ENCODE measurements around the gene FAF2. TPM values are rescaled to one million over a fixed set of nuclear protein-coding genes. Genes with fewer than 3 reads are reported as not detected.

FAF2 gene
- total RNA-seq, 3 donors from 2014 or later, result 33.1 to 36.1 (median 33.4) TPM

GRCh38 chr5:176424181-176424580, 24.0 kb upstream of the FAF2 start:
- ATAC-seq, result peak; percentile 57
- Histone ChIP-seq H3K4me1 (ENCODE audit: low read depth) (peaks cover 5% of the 10 kb centered on the region), H3K9me3 (no peaks in the 10 kb centered on the region), H3K4me3 (no peak overlapping the region), H3K36me3 (ENCODE audit: low read depth) (no peaks in the 10 kb centered on the region)
- TF ChIP-seq, protein P1, sequence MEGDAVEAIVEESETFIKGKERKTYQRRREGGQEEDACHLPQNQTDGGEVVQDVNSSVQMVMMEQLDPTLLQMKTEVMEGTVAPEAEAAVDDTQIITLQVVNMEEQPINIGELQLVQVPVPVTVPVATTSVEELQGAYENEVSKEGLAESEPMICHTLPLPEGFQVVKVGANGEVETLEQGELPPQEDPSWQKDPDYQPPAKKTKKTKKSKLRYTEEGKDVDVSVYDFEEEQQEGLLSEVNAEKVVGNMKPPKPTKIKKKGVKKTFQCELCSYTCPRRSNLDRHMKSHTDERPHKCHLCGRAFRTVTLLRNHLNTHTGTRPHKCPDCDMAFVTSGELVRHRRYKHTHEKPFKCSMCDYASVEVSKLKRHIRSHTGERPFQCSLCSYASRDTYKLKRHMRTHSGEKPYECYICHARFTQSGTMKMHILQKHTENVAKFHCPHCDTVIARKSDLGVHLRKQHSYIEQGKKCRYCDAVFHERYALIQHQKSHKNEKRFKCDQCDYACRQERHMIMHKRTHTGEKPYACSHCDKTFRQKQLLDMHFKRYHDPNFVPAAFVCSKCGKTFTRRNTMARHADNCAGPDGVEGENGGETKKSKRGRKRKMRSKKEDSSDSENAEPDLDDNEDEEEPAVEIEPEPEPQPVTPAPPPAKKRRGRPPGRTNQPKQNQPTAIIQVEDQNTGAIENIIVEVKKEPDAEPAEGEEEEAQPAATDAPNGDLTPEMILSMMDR (IDR thresholded peaks at IDR 0.05), result no peak
- no peak for DNase-seq
- intact Hi-C loops (cut with DNase I, micrococcal nuclease), result no loop called here

GRCh38 chr5:176425138-176425537, 23.0 kb upstream of the FAF2 start:
- Histone ChIP-seq H3K4me3 (no peak overlapping the region), H3K4me1 (ENCODE audit: low read depth) (peaks cover 5% of the 10 kb centered on the region), H3K36me3 (ENCODE audit: low read depth) (no peaks in the 10 kb centered on the region), H3K9me3 (no peaks in the 10 kb centered on the region)
- TF ChIP-seq, protein P1 (IDR thresholded peaks at IDR 0.05), result no peak
- DNase-seq (no peak), ATAC-seq (peak; percentile 78)
- intact Hi-C loops (cut with DNase I, micrococcal nuclease), result no loop called here

GRCh38 chr5:176425791-176426190, 22.4 kb upstream of the FAF2 start:
- DNase-seq (no peak), ATAC-seq (no peak)
- H3K4me3 ChIP-seq, result no peak overlapping the region
- intact Hi-C loops (cut with DNase I, micrococcal nuclease), result no loop called here
- no peaks in the 10 kb centered on the region for H3K36me3 ChIP-seq (ENCODE audit: low read depth)
- no peaks in the 10 kb centered on the region for H3K9me3 ChIP-seq
- TF ChIP-seq, protein P1 (IDR thresholded peaks at IDR 0.05), result no peak
- H3K4me1 ChIP-seq (ENCODE audit: low read depth), result peaks cover 5% of the 10 kb centered on the region

GRCh38 chr5:176426876-176427275, 21.3 kb upstream of the FAF2 start:
- TF ChIP-seq, protein P1 (IDR thresholded peaks at IDR 0.05), result no peak

GRCh38 chr5:176427971-176428370, 20.2 kb upstream of the FAF2 start:
- peak; percentile 80 for ATAC-seq
- Histone ChIP-seq H3K4me3 (no peak overlapping the region), H3K9me3 (no peaks in the 10 kb centered on the region), H3K36me3 (ENCODE audit: low read depth) (no peaks in the 10 kb centered on the region), H3K4me1 (ENCODE audit: low read depth) (peaks cover 5% of the 10 kb centered on the region)
- peak in 1 of 3 donors; percentile 41 for DNase-seq
- TF ChIP-seq, protein P1 (IDR thresholded peaks at IDR 0.05), result no peak
- intact Hi-C loops (cut with DNase I, micrococcal nuclease), result no loop called here

More at GRCh38 chr5:176426876-176427275, 21.3 kb upstream of the FAF2 start:
- peaks cover 5% of the 10 kb centered on the region for H3K4me1 ChIP-seq (ENCODE audit: low read depth)
- H3K9me3 ChIP-seq, result no peaks in the 10 kb centered on the region
- intact Hi-C loops (cut with DNase I, micrococcal nuclease), result no loop called here
- ATAC-seq (no peak), DNase-seq (no peak)
- H3K36me3 ChIP-seq (ENCODE audit: low read depth), result no peaks in the 10 kb centered on the region
- H3K4me3 ChIP-seq, result no peak overlapping the region

- DNase-seq (no peak), ATAC-seq (no peak)
- Histone ChIP-seq H3K4me3 (no peak overlapping the region), H3K9me3 (no peaks in the 10 kb centered on the region), H3K4me1 (ENCODE audit: low read depth) (peaks cover 5% of the 10 kb centered on the region), H3K36me3 (ENCODE audit: low read depth) (no peaks in the 10 kb centered on the region)
- TF ChIP-seq, protein P1 (IDR thresholded peaks at IDR 0.05), result no peak
- intact Hi-C loops (cut with DNase I, micrococcal nuclease), result no loop called here
Measured at GRCh38 chr5:176429972-176430371, 18.2 kb upstream of the FAF2 start.
